SK-N-SH (cell line): ENCODE data around the gene VIPAS39.

Source experiments
- EP300 ChIP-seq, 2 experiments: IDR thresholded peaks; 2 replicates each; pipeline versions ENCODE4 v1.4.0 to v1.6.1; 2012; ENCODE audit warnings: borderline replicate concordance in 1 of 2, low read depth in 1 of 2, low read length in 1 of 2
- FOXM1 ChIP-seq: IDR thresholded peaks from 2 replicates; pipeline ENCODE4 v1.4.0; 2012; ENCODE audit warnings: low read depth, mild to moderate bottlenecking
- GATA2 ChIP-seq: sonication (generic); formaldehyde crosslinking; IDR thresholded peaks from 2 replicates; pipeline ENCODE4 v1.5.0; 2020; ENCODE audit warnings: mild to moderate bottlenecking, missing genetic modification reagents
- MEF2A ChIP-seq: IDR thresholded peaks from 2 replicates; pipeline ENCODE4 v1.4.0; 2012; ENCODE audit warnings: low read depth, borderline replicate concordance
- RAD21 ChIP-seq: IDR thresholded peaks from 2 replicates; pipeline ENCODE4 v1.6.1; 2012; ENCODE audit warnings: mild to moderate bottlenecking, low read length
- RFX5 ChIP-seq: IDR thresholded peaks from 2 replicates; pipeline ENCODE4 v1.6.1; 2012; ENCODE audit warnings: mild to moderate bottlenecking, improper control_type of control experiment, low read length
- RXRA ChIP-seq: IDR thresholded peaks from 2 replicates; pipeline ENCODE4 v1.4.0; 2012; ENCODE audit warnings: low read depth, mild to moderate bottlenecking, borderline replicate concordance
- YY1 ChIP-seq: IDR thresholded peaks from 2 replicates; pipeline ENCODE4 v1.4.0; 2012; ENCODE audit warnings: low read depth, mild to moderate bottlenecking
- TF ChIP-seq, protein P1 (sequence below): IDR thresholded peaks from 2 replicates; pipeline ENCODE4 v1.4.0; 2012; ENCODE audit warnings: low read depth
- TF ChIP-seq, protein P2 (sequence below): fragments of 200-600 bp; sonication (generic); IDR thresholded peaks from 2 replicates; pipeline ENCODE4 v1.6.1; 2017; ENCODE audit warnings: antibody characterized with exemption, mild to moderate bottlenecking, moderate library complexity
- TF ChIP-seq, protein P3 (sequence below): fragments of 150-350 bp; IDR thresholded peaks from 2 replicates; pipeline ENCODE4 v1.6.1; 2016; ENCODE audit warnings: mild to moderate bottlenecking, low read depth, low read length
- TF ChIP-seq, protein P4 (sequence below): fragments of 150-350 bp; IDR thresholded peaks from 2 replicates; pipeline ENCODE4 v1.6.1; 2017; ENCODE audit warnings: antibody characterized with exemption, low read length, low read depth, borderline replicate concordance

DNA sequence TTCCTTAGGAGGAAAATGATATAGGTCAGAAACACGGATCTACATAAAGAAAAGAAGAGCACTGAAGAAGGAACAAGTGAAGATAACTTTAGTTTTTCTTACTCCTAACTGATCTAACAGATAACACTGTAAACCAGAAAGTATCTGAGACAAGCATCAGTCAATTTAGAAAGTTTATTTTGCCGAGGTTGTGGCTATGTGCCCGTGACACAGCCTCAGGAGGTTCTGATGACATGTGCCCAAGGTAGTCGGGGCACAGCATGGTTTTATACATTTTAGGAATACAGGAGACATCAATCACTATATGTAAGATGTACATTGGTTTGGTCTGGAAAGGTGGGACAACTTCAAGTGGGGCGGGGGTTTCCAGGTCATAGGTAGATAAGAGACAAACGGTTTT lies 57.2 kb downstream of the VIPAS39 start:
- TF ChIP-seq, protein P1, sequence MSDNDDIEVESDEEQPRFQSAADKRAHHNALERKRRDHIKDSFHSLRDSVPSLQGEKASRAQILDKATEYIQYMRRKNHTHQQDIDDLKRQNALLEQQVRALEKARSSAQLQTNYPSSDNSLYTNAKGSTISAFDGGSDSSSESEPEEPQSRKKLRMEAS = no peak
- TF ChIP-seq RFX5 (no peak), MEF2A (no peak), EP300 (IDR thresholded peaks at IDR 0.05; ENCODE audit: borderline replicate concordance in 1 of 2, low read depth in 1 of 2, low read length in 1 of 2) (no peak), FOXM1 (no peak), RAD21 (no peak), GATA2 (CRISPR knock-in tag) (no peak), YY1 (no peak), RXRA (no peak)
- TF ChIP-seq, protein P2, sequence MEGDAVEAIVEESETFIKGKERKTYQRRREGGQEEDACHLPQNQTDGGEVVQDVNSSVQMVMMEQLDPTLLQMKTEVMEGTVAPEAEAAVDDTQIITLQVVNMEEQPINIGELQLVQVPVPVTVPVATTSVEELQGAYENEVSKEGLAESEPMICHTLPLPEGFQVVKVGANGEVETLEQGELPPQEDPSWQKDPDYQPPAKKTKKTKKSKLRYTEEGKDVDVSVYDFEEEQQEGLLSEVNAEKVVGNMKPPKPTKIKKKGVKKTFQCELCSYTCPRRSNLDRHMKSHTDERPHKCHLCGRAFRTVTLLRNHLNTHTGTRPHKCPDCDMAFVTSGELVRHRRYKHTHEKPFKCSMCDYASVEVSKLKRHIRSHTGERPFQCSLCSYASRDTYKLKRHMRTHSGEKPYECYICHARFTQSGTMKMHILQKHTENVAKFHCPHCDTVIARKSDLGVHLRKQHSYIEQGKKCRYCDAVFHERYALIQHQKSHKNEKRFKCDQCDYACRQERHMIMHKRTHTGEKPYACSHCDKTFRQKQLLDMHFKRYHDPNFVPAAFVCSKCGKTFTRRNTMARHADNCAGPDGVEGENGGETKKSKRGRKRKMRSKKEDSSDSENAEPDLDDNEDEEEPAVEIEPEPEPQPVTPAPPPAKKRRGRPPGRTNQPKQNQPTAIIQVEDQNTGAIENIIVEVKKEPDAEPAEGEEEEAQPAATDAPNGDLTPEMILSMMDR = no peak
- TF ChIP-seq, protein P3, sequence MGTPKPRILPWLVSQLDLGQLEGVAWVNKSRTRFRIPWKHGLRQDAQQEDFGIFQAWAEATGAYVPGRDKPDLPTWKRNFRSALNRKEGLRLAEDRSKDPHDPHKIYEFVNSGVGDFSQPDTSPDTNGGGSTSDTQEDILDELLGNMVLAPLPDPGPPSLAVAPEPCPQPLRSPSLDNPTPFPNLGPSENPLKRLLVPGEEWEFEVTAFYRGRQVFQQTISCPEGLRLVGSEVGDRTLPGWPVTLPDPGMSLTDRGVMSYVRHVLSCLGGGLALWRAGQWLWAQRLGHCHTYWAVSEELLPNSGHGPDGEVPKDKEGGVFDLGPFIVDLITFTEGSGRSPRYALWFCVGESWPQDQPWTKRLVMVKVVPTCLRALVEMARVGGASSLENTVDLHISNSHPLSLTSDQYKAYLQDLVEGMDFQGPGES = no peak
- TF ChIP-seq, protein P4, sequence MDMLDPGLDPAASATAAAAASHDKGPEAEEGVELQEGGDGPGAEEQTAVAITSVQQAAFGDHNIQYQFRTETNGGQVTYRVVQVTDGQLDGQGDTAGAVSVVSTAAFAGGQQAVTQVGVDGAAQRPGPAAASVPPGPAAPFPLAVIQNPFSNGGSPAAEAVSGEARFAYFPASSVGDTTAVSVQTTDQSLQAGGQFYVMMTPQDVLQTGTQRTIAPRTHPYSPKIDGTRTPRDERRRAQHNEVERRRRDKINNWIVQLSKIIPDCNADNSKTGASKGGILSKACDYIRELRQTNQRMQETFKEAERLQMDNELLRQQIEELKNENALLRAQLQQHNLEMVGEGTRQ = no peak
